GM23338 (cell line): ENCODE data around the gene KCNQ1OT1. TPM values are rescaled to one million over a fixed set of nuclear protein-coding genes. Genes with fewer than 3 reads are reported as not detected.

Experiments
- ATAC-seq: fragments of 200-7000 bp; cut with Tn5 transposase; 3 replicates; pipeline ENCODE4 v1.9.1; 2020
- DNase-seq: peaks from one replicate; pipeline ENCODE4 v3.0.0-alpha.2; 2015; ENCODE audit warnings: low spot score
- H2AFZ ChIP-seq: fragments of 200-600 bp; sonication (generic); 2 replicates; pipeline ENCODE4 v1.8.0; 2016; ENCODE audit warnings: antibody characterized with exemption, mild to moderate bottlenecking, moderate library complexity
- H3F3A ChIP-seq: fragments of 200-600 bp; sonication (generic); replicated peaks from 2 replicates; pipeline ENCODE4 v1.8.0; 2017; ENCODE audit warnings: antibody characterized with exemption, mixed run types, low read depth
- H3K27ac ChIP-seq: fragments of 200-600 bp; sonication (generic); 2 replicates; pipeline ENCODE4 v1.6.1; 2016; ENCODE audit warnings: low read depth
- H3K27me3 ChIP-seq: fragments of 200-600 bp; sonication (generic); 2 replicates; pipeline ENCODE4 v1.8.0; 2016; ENCODE audit warnings: mild to moderate bottlenecking, mixed run types, moderate library complexity; ENCODE audit not compliant: insufficient read depth
- H3K36me3 ChIP-seq: fragments of 200-600 bp; sonication (generic); 2 replicates; pipeline ENCODE4 v1.8.0; 2016; ENCODE audit warnings: mild to moderate bottlenecking; ENCODE audit not compliant: insufficient read depth
- H3K4me1 ChIP-seq: fragments of 200-600 bp; sonication (generic); 2 replicates; pipeline ENCODE4 v1.8.0; 2016; ENCODE audit warnings: mild to moderate bottlenecking, moderate library complexity; ENCODE audit not compliant: insufficient read depth
- H3K4me2 ChIP-seq: fragments of 200-600 bp; sonication (generic); 2 replicates; pipeline ENCODE4 v1.7.1; 2017; ENCODE audit warnings: mixed run types
- H3K4me3 ChIP-seq: fragments of 200-600 bp; sonication (generic); 2 replicates; pipeline ENCODE4 v1.6.1; 2016; ENCODE audit warnings: mixed run types
- H3K79me2 ChIP-seq: fragments of 200-600 bp; sonication (generic); replicated peaks from 2 replicates; pipeline ENCODE4 v1.8.0; 2017; ENCODE audit warnings: mild to moderate bottlenecking; ENCODE audit not compliant: insufficient read depth
- H3K9me2 ChIP-seq: fragments of 200-600 bp; sonication (generic); 2 replicates; pipeline ENCODE4 v1.8.0; 2017; ENCODE audit not compliant: insufficient read depth
- H4K20me1 ChIP-seq: fragments of 200-600 bp; sonication (generic); replicated peaks from 2 replicates; pipeline ENCODE4 v1.8.0; 2017; ENCODE audit warnings: mild to moderate bottlenecking; ENCODE audit not compliant: insufficient read depth
- H3K27ac Mint-ChIP-seq: 2 replicates; pipeline ENCODE4 v1.8.0; 2020; ENCODE audit warnings: inconsistent platforms, mild to moderate bottlenecking, moderate library complexity, mixed read lengths
- H3K27me3 Mint-ChIP-seq: 3 replicates; pipeline ENCODE4 v1.8.0; 2022; ENCODE audit warnings: low read depth, mild to moderate bottlenecking, moderate library complexity, mixed read lengths, inconsistent platforms; ENCODE audit not compliant: insufficient read depth, poor library complexity
- H3K36me3 Mint-ChIP-seq: 3 replicates; pipeline ENCODE4 v1.8.0; 2021; ENCODE audit warnings: low read depth, mild to moderate bottlenecking, inconsistent platforms, moderate library complexity, mixed read lengths
- H3K4me1 Mint-ChIP-seq: 3 replicates; pipeline ENCODE4 v1.8.0; 2020; ENCODE audit warnings: mild to moderate bottlenecking, inconsistent platforms, mixed read lengths
- H3K4me3 Mint-ChIP-seq: 3 replicates; pipeline ENCODE4 v1.8.0; 2021; ENCODE audit warnings: moderate library complexity, mild to moderate bottlenecking, inconsistent platforms, mixed read lengths
- H3K9me3 Mint-ChIP-seq: 3 replicates; pipeline ENCODE4 v1.8.0; 2020; ENCODE audit warnings: moderate library complexity, mild to moderate bottlenecking, inconsistent platforms, mixed read lengths
- ETS1 ChIP-seq: IDR thresholded peaks from 2 replicates; pipeline ENCODE4 v1.6.1; 2016; ENCODE audit warnings: antibody characterized with exemption
- EZH2 ChIP-seq: fragments of 200-600 bp; sonication (generic); IDR thresholded peaks from one replicate; pipeline ENCODE4 v1.8.0; 2017; ENCODE audit warnings: antibody characterized with exemption, mild to moderate bottlenecking, low read depth; ENCODE audit not compliant: unreplicated experiment
- JUNB ChIP-seq: IDR thresholded peaks from one replicate; pipeline ENCODE4 v1.6.1; 2016; ENCODE audit warnings: antibody characterized with exemption; ENCODE audit not compliant: unreplicated experiment
- NANOG ChIP-seq: IDR thresholded peaks from 2 replicates; pipeline ENCODE4 v1.6.1; 2016; ENCODE audit warnings: antibody characterized with exemption, borderline replicate concordance
- STAT1 ChIP-seq: IDR thresholded peaks from one replicate; pipeline ENCODE4 v1.6.1; 2016; ENCODE audit warnings: antibody characterized with exemption; ENCODE audit not compliant: unreplicated experiment
- ZNF331 ChIP-seq: fragments of 250-450 bp; sonication (Bioruptor Pico); IDR thresholded peaks from 2 replicates; pipeline ENCODE4 v1.5.0; 2020; ENCODE audit warnings: low read depth, mild to moderate bottlenecking, moderate library complexity
- ZNF462 ChIP-seq: fragments of 250-450 bp; sonication (Bioruptor Pico); IDR thresholded peaks from 2 replicates; pipeline ENCODE4 v1.5.0; 2020; ENCODE audit warnings: mild to moderate bottlenecking, moderate library complexity
- polyA plus RNA-seq: library from polyadenylated mRNA; unstranded; fragments of >200 nt; fragmentation: Nextera tagmentation; extraction: Ambion mirVana; gene quantifications from 2 replicates; pipeline ENCODE4 v1.2.1, GENCODE V29; 2016
- total RNA-seq: library from RNA; depleted of rRNA; stranded (reverse); fragments of >200 nt; shearing (Covaris generic); gene quantifications from 2 replicates; pipeline ENCODE4 v1.2.3, GENCODE V29; 2014

The KCNQ1OT1 gene
- total and polyA plus RNA-seq, 2 experiments from 2014 or later = 1.5 to 4.2 TPM

GRCh38 chr11:2563213-2564007 lies 136.4 kb downstream of the KCNQ1OT1 start (continued):
- no peak for TF ChIP-seq ZNF462 (CRISPR knock-in tag)
- TF ChIP-seq ZNF331 (CRISPR knock-in tag) = no peak

- H3K9me2 ChIP-seq = no peaks in the 10 kb centered on the region
- H3K4me2 ChIP-seq = no peak overlapping the region
- no peaks in the 10 kb centered on the region; the same call in 1 of the 2 replicates for H3K4me1 ChIP-seq
- Mint-ChIP-seq H3K4me1 (no peaks in the 10 kb centered on the region; the same call in 2 of the 3 replicates), H3K36me3 (no peaks in the 10 kb centered on the region), H3K9me3 (peaks cover 2% of the 10 kb centered on the region; the same call in 1 of the 3 replicates), H3K27me3 (peaks cover 63% of the 10 kb centered on the region), H3K27ac (no peak overlapping the region), H3K4me3 (no peak overlapping the region)
- H3K27ac ChIP-seq = no peak overlapping the region
- no peaks in the 10 kb centered on the region for H3K36me3 ChIP-seq
- no peak overlapping the region for H2AFZ ChIP-seq
- no peak for DNase-seq
- H3K4me3 ChIP-seq = no peak overlapping the region
- H3F3A ChIP-seq = no peaks in the 10 kb centered on the region
- H3K27me3 ChIP-seq = peaks cover 41% of the 10 kb centered on the region
- no peaks in the 10 kb centered on the region for H3K79me2 ChIP-seq
- H4K20me1 ChIP-seq = no peaks in the 10 kb centered on the region; the same call in 1 of the 2 replicates
- ATAC-seq = no peak
- TF ChIP-seq EZH2 (no peak), STAT1 (no peak), JUNB (no peak), ZNF462 (CRISPR knock-in tag) (no peak), NANOG (no peak), ETS1 (no peak)
Observed at GRCh38 chr11:2562890-2563212, 136.9 kb downstream of the KCNQ1OT1 start.
